NCI-H2081 treated with DMSO at 0.1 percent for 48 hours (cell line): ENCODE measurements around the gene SCN5A.

Experiments
- DNase-seq: peaks from one replicate; lab custom pipeline; 2025; lab: John Stamatoyannopoulos, UW

Gene SCN5A

GRCh38 chr3:38560284-38560683, 89.2 kb downstream of the SCN5A start:
- DNase-seq, result no peak

GRCh38 chr3:38558864-38559263, 90.6 kb downstream of the SCN5A start:
- no peak for DNase-seq

- no peak for DNase-seq
Observed at GRCh38 chr3:38556640-38557358, 92.7 kb downstream of the SCN5A start.

- DNase-seq, result no peak
Observed at GRCh38 chr3:38555926-38556325, 93.6 kb downstream of the SCN5A start.

GRCh38 chr3:38555149-38555840, 94.2 kb downstream of the SCN5A start:
- DNase-seq, result no peak

- DNase-seq, result no peak
Observed at GRCh38 chr3:38554127-38554827, 95.2 kb downstream of the SCN5A start.

- DNase-seq, result no peak
Observed at GRCh38 chr3:38553071-38553470, 96.4 kb downstream of the SCN5A start.

DNA sequence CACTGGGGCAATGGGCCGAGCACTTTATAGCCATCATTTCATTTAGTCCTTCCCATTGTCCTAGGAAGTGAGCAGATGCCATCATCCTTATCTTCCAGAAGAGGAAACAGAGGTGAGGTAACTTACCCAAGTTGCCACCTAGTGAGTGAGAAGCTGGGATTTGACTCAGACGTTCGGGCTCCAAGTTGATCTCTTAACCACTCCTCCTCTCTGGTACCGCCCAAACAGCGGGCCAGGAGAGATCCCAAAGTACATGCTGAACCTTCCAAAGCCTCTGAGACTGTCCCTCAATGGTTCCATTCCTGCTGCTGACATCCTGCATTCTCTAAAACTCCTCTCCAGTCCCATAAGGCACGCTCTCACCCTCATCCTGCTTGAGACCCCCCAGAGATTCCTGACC, 97.1 kb downstream of the SCN5A start:
- no peak for DNase-seq

DNA sequence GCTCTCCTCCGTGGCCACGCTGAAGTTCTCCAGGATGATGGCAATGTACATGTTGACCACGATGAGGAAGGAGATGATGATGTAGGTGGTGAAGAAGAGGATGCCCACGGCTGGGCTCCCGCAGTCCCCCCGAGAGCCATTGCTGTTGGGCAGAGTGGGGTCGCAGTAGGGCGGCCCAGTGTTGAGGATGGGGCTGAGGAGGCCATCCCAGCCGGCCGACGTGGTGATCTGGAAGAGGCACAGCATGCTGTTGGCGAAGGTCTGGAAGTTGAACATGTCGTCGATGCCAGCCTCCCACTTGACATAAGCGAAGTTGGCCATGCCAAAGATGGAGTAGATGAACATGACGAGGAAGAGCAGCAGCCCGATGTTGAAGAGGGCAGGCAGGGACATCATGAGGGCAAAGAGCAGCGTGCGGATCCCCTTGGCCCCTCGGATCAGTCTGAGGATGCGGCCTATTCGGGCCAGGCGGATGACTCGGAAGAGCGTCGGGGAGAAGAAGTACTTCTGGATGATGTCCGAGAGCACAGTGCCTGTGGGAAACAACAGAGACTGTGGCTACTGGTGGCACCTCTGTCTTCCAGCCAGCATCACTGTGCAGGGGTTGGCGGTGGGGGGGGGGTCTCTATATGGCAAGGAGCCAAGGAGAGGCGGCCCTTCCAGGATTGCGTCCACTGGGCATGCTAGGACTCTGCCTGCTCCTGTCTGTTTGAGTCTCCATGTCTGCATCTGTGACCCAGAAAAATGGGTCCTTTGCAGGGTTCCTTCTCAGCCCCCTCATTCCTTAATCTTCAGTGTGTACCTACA, 98.3 kb downstream of the SCN5A start:
- DNase-seq, result no peak

- DNase-seq, result no peak
Observed at GRCh38 chr3:38549957-38550840, 99.3 kb downstream of the SCN5A start.

DNA sequence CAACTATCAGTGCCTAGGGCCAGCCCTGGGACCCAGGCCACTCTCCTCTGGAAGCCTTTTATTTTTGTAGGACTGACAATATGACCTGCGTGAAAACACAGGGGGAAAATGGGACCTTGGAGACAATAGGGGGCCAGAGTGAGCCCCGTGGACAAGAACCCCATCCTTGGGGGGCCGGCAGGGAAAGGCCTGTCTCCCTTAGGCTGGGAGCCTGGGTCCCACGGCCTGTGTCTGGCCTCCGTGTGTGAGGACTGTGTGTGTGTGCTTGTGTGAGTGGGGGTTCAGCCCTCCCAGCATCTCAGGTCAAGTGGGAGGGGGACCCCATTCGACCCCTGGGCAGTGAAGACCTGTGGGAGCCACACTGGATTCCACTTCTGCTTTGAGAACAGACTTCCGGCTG, 100.0 kb downstream of the SCN5A start:
- no peak for DNase-seq

GRCh38 chr3:38549082-38549481, 100.4 kb downstream of the SCN5A start:
- DNase-seq, result no peak

DNA sequence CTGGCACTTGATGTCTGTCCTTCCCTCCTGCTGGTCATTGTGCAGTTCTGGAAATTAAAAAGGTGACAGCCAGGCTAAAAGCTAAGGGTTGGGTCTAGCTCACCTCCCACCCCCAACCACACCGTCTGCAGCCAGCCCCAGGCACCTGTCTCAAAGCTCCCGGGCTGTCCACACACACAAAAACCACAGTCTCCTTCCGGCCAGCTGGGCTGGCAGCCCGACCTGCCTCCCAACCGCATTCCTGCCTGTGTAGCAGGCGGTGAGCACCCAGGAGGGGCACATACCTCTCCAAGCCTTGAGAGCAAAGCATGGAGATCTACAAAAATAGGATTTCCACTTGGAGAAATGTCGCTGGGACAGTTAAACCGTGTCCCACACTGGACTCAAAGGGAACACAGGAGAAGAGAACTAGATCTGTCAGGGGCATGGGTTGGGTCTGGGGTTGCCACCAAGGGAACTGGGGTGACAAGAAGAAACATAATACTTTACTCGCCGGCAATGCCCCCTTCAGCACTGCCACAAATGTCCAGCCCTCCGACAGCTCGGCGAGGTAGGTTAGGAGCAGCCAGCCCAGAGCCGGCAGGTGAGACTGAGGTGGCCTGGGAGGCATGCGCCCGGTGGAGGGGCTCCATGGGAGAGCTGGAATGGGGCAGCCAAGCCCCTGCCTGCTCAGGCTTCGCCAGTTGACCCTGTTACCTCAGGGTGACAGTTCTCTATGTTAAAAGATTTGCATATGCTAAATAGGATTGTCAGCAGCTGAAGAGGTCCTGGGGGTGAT, 101.1 kb downstream of the SCN5A start:
- no peak for DNase-seq

DNA sequence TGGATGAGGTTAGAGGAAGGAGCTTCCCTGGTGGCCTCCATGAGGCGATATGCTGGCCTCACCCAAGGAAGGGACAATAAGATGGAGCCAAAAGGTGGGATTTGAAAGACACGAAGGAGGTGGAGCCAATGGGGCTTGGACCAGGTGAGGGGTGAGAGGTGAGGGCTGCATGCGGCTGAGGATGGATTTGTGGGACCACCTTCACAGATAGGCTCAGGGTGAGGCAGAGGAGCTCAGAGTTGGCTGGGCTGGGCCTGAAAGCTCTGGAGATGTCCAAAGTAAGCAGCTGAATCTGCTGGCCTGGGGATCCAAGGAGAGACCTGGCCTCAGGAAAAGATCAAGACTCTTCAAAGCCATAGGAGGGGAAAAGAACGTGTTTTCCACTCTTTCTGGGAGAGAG, 103.5 kb downstream of the SCN5A start:
- no peak for DNase-seq

DNA sequence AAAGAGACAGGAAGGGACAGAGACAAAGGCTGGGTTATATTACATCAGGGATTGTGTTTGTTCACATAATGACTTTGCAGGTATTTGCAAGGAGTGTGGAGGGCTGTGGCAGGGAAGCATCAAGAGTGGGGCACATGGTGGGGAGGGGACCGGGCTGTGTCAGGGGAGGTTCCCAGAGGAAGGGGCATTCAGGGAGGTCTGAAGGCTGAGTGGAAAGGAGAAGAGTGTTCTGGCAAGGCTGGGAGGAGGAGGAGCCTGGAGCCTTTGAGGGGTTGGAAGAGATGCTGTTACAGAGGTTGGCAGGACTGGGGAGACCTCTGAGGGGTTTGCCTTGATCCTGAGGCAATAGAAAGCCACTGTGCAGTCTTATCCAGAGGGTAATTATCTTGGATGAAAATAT, 103.9 kb downstream of the SCN5A start:
- DNase-seq, result no peak

GRCh38 chr3:38544926-38545325, 104.6 kb downstream of the SCN5A start:
- DNase-seq, result no peak

DNA sequence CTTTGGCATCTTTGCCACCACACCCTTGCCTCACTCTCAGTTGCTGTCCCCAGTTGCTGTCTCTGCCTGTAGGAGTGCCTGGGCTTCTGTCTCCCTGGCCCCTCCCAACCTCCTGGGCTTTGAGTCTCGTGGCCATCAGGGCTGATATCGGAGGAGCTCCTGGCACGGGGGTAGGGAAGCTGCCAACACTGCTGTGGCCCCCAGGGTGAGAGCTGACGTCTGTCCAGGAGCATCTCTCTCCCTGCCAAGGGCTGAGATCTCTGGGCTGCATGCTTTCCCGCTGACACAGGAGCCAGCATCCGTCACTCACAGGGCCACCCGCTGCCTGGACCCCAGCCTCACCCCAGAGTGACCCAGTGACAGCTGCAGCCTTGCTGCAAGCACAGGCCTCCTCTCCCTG, 105.9 kb downstream of the SCN5A start:
- DNase-seq, result no peak

- DNase-seq, result no peak
Observed at GRCh38 chr3:38542401-38543298, 106.8 kb downstream of the SCN5A start.

DNA sequence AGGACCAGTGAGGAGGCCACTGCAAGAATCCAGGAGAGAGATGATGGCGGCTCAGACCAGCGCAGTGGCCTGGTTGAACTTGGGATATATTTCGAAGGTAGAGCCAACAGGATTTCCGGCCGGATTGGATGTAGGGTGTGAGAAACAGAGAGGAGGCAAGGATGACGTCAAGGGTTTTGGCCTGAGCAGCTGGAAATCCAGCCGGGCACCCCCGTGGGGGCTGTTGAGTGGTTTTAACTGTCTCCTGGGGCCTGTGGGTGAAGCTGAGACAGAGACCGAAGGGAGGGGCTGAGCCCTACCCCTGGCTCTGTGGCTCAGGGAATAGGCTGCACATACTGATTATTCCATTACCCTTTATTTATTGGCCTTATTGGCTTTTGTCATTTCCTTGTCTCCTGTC, 107.7 kb downstream of the SCN5A start:
- DNase-seq, result no peak
